NCI-H226 (cell line): ENCODE measurements around the gene SLC35E3.
"Not testable (repeated sequence)": the region's sequence is repeated elsewhere in the genome, so short reads cannot be mapped to it uniquely, and the experiment has no call there.

Experiments used
- DNase-seq: peaks from one replicate; pipeline ENCODE4 v3.0.0-alpha.2; 2015

Gene SLC35E3

DNA sequence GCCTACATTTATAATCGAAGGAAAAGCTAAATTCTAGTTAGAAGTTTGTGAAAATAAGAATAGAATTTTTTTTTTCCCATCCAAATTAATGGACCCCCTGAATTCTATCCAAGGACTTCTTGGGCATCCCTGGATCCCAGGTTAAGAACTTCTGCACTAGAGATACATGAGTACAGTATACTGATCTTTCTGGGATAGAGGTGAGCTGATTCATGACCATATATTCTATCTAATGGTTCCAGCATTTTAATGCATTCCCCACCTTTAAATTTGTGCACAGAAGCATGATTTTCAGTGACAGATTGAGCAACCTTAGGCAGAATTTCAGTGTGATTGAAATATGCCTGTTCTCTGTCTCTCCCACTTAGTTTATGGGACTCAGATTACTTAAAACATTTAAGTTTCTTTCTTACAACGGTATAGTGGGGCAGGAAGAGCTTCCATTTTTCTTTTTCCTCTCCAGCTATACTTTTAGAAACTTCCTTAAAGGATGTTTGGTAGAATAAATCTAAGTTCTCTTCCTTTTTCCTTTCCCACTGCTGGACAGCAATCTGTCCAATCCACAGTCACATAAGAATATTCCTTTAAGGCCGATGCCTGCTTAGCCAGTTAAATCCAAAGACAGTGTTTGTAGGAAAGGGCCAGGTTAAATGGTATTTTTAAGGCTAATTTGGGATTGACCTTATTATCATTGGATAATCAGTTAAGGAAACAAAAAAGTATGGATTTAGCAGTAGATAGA lies 68.7 kb downstream of the SLC35E3 start:
- no peak for DNase-seq

DNA sequence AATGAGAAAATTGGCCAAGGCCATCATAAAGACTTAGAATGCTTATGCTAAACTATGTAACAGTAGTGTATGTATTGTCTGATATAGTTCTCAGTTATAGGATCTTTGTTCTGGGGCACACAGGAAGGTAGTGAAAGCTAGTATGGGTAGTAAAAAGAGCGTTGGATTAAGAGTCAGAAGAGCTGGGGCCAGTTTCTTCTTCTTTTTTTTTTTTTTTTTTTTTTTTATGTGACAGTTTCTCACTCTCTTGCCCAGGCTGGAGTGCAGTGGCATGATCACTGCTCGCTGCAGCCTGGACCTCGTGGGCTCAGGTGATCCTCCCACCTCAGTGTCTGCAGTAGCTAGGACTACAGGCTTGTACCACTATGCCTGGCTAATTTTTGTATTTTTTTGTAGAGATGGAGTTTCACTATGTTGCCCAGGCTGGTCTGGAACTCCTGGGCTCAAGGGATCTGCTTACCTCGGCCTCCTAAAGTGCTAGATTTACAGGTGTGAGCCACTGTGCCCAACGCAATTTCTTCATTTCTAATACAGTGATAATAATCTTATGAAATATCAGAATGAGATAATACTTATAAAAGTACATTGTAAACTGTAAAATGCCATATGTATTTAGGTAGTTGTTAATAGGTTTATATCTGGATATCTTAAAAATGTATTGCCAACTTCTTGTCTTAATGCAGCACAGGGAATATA lies 69.4 kb downstream of the SLC35E3 start:
- no peak for DNase-seq

DNA sequence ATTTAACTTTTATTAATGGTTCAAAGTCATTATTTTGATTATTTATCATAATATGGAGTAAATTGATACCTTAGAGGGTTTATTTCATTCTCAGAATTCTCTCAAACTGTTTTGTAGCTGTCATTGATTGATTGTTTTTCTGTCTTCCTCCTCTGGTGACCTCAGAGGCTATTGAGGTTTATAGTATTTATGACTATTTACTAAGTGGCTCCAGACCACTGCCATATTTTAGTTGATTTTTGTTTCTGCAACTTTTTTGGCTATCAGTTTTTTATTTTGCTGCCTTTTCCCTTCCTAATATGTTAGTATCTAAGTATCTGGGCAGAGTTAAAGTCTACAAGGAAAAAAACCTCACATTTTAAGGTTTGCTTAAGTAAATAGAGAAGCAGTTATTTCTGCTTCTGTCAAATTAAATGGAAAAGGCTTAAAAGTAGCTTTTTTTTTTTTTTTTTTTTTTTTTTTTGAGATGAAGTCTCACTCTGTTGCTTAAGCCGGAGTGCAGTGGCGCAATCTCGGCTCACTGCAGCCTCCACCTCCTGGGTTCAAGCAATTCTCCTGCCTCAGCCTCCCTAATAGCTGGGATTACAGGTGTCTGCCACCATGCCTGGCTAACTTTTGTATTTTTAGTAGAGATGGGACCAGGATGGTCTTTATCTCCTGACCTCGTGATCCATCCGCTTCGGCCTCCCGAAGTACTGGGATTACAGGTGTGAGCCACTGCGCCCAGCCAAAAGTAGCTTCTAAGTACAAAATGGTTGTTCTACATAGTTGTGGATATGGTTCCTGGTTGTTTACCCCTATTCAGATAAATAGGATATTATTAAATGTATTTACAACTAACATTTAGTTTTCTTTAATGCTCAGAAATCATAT lies 70.2 kb downstream of the SLC35E3 start:
- no peak for DNase-seq

DNA sequence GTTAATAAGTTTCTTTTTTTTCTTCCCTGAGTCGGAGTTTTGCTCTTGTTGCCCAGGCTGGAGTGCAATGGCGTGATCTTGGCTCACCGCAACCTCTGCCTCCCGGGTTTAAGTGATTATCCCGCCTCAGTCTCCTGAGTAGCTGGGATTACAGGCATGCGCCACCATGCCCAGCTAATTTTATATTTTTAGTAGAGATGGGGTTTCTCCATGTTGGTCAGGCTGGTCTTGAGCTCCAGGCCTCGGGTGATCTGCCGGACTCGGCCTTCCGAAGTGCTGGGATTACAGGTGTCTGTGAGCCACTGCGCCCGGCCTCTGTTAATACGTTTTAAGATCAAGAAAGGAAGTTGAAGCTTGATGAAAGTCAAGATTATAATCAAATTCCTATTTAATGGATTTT lies 73.5 kb downstream of the SLC35E3 start:
- not testable (repeated sequence) for DNase-seq

DNA sequence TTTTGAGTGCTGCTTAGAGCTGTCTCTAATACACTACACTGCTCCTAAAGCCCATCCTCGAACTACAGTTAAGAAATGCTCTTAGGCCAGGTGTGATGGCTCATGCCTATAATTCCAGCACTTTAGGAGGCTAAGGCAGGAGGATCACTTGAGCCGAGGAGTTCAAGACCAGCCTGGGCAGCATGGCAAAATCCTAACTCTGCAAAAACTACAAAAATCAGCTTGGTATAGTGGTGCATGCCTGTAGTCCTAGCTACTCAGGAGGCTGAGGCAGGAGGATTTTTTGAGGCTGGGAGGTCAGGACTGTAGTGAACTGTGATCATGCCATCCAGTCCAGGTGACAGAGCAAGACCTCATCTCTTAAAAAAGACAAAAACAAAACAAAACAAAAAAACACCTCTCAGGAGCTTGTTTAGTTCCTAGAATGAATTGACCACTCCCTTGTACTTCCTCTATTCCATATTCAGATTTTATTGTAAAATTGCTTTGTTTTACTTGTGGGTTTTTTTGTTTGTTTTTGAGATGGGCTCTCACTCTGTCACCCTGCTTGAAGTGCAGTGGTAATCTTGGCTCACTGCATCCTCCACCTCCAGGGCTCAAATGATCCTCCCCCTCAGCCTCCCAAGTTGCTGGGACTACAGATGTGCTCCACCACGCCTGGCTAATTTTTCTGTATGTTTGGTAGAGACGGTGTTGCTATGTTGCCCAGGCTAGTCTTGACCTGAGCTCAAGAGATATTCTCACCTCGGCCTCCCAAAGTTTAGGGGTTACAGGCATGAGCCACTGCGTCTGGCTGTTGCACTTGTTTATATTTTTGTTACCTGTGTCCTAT lies 75.6 kb downstream of the SLC35E3 start:
- DNase-seq = no peak

DNA sequence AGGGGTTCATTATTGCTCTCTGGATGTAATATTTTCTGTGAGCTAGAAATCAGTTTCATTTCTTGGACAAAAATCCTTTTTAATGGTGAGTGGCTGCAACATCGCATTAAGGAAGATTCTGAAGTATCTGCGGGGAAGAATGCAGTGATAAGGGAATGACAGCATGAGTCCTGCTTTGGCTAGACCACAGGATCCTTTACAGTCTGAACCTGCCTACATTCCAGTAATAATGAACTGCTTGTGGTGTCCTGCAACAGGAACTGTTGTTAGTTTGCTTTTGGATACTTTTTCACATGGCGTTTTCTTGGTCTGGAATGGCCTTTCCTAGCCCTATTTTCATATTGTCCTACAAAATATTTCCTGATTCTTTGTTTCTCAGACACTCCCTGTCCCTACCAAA lies 77.7 kb downstream of the SLC35E3 start:
- DNase-seq = peak; percentile 66

DNA sequence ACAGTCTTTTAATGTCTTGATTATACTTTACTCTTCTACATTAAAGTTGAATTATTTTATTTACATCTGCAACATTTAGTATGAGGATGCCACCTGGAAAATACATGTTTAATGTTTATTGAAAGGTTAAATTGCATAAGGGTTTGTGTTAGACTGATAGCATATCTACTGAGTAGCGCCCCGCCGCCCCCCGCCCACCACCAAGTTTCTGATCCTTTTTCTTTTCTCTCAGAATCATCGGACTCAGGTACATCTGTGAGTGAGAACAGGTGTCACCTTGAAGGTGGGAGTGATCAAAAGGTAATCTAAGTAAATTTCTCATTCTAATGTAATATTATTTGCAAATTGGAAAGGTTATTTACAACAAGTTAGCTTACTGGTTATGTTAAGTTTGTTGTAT lies 78.2 kb downstream of the SLC35E3 start:
- no peak for DNase-seq

DNA sequence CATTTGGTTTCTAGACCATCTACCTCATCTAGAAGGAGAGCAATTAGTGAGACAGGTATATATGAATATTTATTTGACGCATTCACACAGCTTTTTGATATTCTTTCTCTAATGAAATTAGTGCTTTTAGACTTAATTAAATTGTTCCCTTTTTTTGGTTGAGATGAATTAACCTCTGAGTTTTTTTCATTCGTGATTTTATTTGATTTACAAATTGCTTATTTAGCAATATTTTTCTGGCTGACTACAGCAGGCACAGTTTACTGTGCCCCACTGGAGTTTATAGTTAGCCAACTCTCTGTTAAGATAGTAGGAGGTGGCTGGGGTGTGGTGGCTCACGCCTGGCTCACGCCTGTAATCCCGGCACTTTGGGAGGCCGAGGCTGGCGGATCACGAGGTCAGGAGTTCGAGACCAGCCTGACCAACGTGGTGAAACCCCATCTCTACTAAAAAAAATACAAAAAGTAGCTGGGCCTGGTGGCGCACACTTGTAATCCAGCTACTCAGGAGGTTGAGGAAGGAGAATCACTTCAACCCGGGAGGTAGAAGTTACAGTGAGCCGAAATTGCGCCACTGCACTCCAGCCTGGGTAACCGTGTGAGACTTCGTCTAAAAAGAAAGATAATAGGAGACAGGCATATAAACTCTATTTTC lies 78.7 kb downstream of the SLC35E3 start:
- no peak for DNase-seq

DNA sequence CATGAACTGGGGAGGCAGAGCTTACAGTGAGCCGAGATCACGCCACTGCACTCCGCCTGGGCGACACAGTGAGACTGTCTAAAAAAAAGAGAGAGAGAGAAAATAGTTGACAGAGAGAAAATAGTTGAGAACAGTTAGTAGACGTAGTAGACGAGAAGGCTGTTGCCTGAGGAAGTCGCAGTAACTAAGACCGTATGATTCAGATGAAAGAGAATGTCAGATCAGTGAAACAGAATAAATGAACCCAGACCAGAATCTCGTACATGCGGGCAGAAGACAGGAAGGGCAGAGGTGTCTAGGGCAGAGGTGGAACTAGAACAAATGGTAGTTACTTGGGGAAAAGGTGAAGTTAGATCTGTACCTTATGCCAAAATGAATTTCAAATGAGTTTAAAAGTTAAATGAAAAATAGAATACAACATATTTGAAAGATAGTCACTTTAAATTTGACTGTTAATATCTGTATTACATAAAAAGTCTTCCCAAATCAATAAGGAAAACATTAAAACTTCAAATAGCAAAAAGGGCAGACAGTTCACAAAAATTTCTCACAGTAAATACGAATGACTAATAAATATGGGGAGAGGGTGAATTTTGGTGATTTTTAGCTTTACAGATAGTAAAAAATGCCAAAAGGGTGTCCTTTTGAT lies 79.7 kb downstream of the SLC35E3 start:
- DNase-seq = no peak

DNA sequence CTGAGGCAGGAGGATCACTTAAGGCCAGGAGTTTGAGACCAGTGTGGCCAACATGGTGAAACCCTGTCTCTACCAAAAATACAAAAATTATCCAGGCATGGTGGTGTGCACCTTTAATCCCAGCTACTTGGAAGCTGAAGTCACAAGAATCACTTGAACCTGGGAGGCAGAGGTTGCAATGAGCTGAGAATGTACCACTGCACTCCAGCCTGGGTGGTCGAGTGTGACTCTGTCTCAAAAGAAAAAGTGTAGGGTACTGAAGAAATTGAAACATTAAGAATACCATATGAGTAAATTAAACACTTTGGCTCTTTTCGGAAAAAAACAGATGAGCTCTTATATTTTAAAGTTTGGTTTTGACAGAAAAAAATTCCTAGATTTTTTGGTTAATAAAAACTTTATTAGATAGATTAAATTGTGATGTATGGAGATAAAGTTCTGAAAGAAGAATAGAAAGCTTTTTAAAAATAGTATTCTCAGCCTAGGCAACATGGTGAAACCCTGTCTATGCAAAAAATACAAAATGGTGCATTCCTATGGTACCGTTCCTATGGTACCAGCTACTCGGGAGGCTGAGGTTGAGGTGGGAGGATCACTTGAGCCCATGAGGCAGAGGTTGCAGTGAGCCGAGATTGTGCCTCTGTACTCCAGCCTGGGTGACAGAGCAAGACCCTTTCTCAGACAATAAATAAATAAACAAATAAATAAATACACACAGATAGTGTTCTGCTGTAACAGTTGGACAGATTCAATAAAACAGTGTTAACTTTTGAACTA lies 82.1 kb downstream of the SLC35E3 start:
- DNase-seq = no peak

DNA sequence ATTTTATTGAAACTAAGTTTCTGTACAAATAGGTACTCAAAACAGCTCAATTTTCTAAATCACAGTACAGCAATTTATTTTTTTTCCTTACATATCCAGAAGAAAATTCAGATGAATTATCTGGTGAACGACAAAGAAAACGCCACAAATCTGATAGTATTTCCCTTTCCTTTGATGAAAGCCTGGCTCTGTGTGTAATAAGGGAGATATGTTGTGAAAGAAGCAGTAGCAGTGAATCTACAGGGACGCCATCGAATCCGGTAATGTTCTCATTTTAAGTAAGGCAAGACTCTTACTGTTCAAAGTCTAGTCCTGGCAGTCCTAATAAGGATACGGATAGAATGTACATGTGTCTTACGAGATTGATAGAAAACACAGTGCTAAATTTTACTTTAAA lies 82.7 kb downstream of the SLC35E3 start:
- no peak for DNase-seq
